ENCODE results near the gene CDCA4.

CDCA4 gene

DNA sequence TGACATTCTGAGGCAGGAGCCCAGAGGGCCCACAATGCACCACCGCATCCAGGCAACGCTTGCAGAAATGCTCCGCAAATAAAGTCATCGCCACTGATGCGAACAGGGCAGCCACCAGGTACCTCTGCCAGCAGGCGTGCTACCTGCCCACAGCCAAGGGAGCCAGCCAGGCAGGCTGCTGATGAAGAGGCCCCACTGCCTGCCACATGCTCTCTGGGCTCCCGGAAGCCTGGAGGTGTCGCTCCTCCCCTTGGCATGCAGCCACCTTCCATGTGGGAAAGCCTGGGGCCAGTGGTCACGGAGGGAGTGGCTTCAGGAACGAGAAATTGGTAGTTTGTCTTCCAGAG is 29.6 kb upstream of the CDCA4 start:
- TF ChIP-seq, protein P1, sequence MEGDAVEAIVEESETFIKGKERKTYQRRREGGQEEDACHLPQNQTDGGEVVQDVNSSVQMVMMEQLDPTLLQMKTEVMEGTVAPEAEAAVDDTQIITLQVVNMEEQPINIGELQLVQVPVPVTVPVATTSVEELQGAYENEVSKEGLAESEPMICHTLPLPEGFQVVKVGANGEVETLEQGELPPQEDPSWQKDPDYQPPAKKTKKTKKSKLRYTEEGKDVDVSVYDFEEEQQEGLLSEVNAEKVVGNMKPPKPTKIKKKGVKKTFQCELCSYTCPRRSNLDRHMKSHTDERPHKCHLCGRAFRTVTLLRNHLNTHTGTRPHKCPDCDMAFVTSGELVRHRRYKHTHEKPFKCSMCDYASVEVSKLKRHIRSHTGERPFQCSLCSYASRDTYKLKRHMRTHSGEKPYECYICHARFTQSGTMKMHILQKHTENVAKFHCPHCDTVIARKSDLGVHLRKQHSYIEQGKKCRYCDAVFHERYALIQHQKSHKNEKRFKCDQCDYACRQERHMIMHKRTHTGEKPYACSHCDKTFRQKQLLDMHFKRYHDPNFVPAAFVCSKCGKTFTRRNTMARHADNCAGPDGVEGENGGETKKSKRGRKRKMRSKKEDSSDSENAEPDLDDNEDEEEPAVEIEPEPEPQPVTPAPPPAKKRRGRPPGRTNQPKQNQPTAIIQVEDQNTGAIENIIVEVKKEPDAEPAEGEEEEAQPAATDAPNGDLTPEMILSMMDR (IDR thresholded peaks at IDR 0.05; ENCODE audit: low read depth, low read length, poor library complexity, severe bottlenecking), result no peak
- no peak for TF ChIP-seq EZH2phosphoT487 (IDR thresholded peaks at IDR 0.05; ENCODE audit: borderline replicate concordance, low read length)
- no peak overlapping the region for H3K27ac ChIP-seq (ENCODE audit: low read depth, low read length)
- no peak overlapping the region for H3K4me2 ChIP-seq (ENCODE audit: low read length)
- H3K4me3 ChIP-seq (ENCODE audit: low read length), result no peak overlapping the region
- no peaks in the 10 kb centered on the region for H3F3A ChIP-seq (ENCODE audit: control insufficient read depth, insufficient read depth)
- no peaks in the 10 kb centered on the region for H3K9me2 ChIP-seq (replicated peaks; ENCODE audit: control insufficient read depth, low read length)
- H3K9me3 ChIP-seq (ENCODE audit: control insufficient read depth, insufficient read depth, low read length), result no peaks in the 10 kb centered on the region
- no peaks in the 10 kb centered on the region for H4K20me1 ChIP-seq (ENCODE audit: control insufficient read depth, insufficient read depth, low read depth, low read length)
- no peaks in the 10 kb centered on the region for H3K79me2 ChIP-seq (ENCODE audit: control insufficient read depth, low read length)
- H3K36me3 ChIP-seq (ENCODE audit: control insufficient read depth, low read length), result no peaks in the 10 kb centered on the region; the same call in 1 of the 2 replicates
- no peaks in the 10 kb centered on the region for H3K27me3 ChIP-seq (ENCODE audit: control insufficient read depth, low read length)
- H3K4me1 ChIP-seq (ENCODE audit: control insufficient read depth, low read length), result peaks cover 6% of the 10 kb centered on the region

DNA sequence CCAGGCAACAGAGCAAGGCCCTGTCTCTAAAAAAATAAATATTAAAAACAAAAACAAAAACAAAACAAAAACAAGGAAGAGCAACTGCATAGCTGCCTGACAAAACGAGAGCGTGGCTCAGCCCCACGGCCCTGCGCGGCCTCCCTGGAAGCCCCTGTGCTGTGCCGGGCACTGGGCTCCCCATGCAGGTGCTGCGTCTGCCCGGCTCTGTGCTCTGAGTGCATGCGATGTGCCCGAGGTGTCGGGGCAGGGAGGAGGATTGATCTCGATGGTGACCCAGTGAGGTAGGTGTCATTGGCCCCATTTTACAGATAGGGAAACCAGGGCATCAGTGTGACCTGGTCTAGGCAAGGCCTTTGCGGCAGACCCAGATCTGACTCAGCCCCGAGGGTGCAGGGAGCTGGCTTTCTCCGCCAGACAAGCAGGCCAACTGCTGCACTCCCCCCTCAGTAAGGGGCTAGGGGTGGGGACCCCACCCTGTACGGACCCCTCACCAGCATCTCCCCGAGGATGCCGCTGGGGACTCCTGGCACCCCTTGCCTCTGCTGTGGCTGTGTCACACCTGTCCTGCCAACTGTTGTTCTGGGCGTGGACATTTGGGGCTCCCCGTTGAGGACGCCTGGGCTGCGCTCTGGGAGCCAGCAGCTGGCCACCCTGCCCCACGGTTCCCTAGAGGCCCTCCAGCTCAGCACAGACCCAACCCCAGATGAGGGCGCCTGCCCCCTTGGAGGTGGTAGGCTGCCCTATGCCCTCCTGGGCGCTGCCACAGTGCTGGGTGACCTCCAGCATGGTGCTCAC is 29.1 kb upstream of the CDCA4 start:
- Histone ChIP-seq H3K4me2 (ENCODE audit: low read length) (no peak overlapping the region), H3K9me2 (replicated peaks; ENCODE audit: control insufficient read depth, low read length) (no peaks in the 10 kb centered on the region), H3K27me3 (ENCODE audit: control insufficient read depth, low read length) (peaks cover under 1% of the 10 kb centered on the region), H3K4me1 (ENCODE audit: control insufficient read depth, low read length) (peaks cover 6% of the 10 kb centered on the region), H4K20me1 (ENCODE audit: control insufficient read depth, insufficient read depth, low read depth, low read length) (no peaks in the 10 kb centered on the region), H3F3A (ENCODE audit: control insufficient read depth, insufficient read depth) (no peaks in the 10 kb centered on the region), H3K4me3 (ENCODE audit: low read length) (no peak overlapping the region), H3K79me2 (ENCODE audit: control insufficient read depth, low read length) (no peaks in the 10 kb centered on the region), H3K27ac (ENCODE audit: low read depth, low read length) (no peak overlapping the region), H3K36me3 (ENCODE audit: control insufficient read depth, low read length) (no peaks in the 10 kb centered on the region; the same call in 1 of the 2 replicates), H3K9me3 (ENCODE audit: control insufficient read depth, insufficient read depth, low read length) (no peaks in the 10 kb centered on the region)
- TF ChIP-seq, protein P1 (IDR thresholded peaks at IDR 0.05; ENCODE audit: low read depth, low read length, poor library complexity, severe bottlenecking), result no peak
- TF ChIP-seq EZH2phosphoT487 (IDR thresholded peaks at IDR 0.05; ENCODE audit: borderline replicate concordance, low read length), result no peak

DNA sequence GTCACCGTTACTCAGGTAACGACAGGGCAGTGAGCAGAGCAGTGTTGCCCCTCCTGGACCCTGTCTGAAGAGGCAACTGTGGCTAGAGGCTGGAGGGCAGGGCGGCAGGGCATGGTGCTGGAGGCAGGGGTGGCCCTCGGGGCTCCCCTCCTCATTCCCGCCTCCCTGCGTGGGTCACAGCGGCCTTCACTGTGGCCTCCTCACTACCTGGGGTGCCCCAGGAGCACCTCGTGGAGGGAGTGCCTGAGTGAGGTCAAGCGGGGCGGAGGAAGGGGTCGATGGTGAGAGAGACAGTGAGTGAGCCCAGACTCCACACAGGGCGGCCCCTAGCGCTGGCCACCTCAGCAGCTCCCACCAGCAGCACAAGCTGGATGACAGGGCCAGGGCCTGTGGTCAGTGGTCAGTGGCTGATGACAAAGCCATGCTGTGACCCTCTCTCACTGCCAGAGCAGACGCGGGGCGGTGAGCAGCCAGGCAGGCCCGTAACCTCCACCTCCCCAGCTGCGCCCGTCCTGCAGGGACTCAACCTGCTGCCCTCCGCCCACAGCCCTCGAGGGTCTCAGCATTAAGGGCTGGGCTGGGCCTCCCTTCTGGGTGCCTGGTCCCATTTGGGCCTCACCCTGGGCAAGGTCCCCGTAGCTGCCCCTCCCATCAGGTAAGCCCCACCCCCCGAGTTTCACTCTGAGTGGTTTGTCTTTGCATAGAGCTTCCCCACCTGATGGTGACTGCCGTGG is 26.6 kb upstream of the CDCA4 start:
- TF ChIP-seq, protein P1 (IDR thresholded peaks at IDR 0.05; ENCODE audit: low read depth, low read length, poor library complexity, severe bottlenecking), result no peak
- TF ChIP-seq EZH2phosphoT487 (IDR thresholded peaks at IDR 0.05; ENCODE audit: borderline replicate concordance, low read length), result no peak
- H3K79me2 ChIP-seq (ENCODE audit: control insufficient read depth, low read length), result no peaks in the 10 kb centered on the region
- no peaks in the 10 kb centered on the region for H3K9me2 ChIP-seq (replicated peaks; ENCODE audit: control insufficient read depth, low read length)
- H3F3A ChIP-seq (ENCODE audit: control insufficient read depth, insufficient read depth), result 0 out of 2 replicates have a peak, but pooled peaks cover 4% of the 10 kb centered on the region
- no peaks in the 10 kb centered on the region for H3K9me3 ChIP-seq (ENCODE audit: control insufficient read depth, insufficient read depth, low read length)
- H3K27ac ChIP-seq (ENCODE audit: low read depth, low read length), result no peak overlapping the region
- no peaks in the 10 kb centered on the region; the same call in 1 of the 2 replicates for H3K36me3 ChIP-seq (ENCODE audit: control insufficient read depth, low read length)
- H4K20me1 ChIP-seq (ENCODE audit: control insufficient read depth, insufficient read depth, low read depth, low read length), result no peaks in the 10 kb centered on the region
- no peak overlapping the region for H3K4me2 ChIP-seq (ENCODE audit: low read length)
- peaks cover 20% of the 10 kb centered on the region for H3K27me3 ChIP-seq (ENCODE audit: control insufficient read depth, low read length)
- no peak overlapping the region for H3K4me3 ChIP-seq (ENCODE audit: low read length)
- peaks cover 6% of the 10 kb centered on the region for H3K4me1 ChIP-seq (ENCODE audit: control insufficient read depth, low read length)
